ENCODE results near the gene SS18L1. TPM values are rescaled to one million over a fixed set of nuclear protein-coding genes. Genes with fewer than 3 reads are reported as not detected.

SS18L1 gene
- total and polyA plus RNA-seq, 2 experiments from 2014 or later: 6.5 to 32.6 TPM

DNA sequence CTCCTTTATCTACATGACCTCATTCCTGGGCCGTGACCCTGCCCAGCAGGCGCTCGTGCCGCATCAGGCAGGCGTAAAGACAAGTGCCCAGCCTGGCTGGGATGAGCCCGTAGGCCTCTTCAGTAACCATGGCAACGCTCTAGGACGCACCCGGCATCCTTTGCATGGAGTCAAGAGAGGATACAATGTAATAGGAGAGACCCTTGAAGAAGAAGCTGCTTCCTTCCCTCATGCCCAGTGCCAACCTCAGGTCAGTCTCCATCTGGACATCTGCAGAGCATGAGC, 26.3 kb upstream of the SS18L1 start:
- H3K79me2 ChIP-seq (replicated peaks; ENCODE audit: insufficient read depth): no peaks in the 10 kb centered on the region
- DNase-seq (ENCODE audit: low spot score): no peak
- no peak overlapping the region for H3K27ac Mint-ChIP-seq

More for the DNA sequence above, 26.3 kb upstream of the SS18L1 start:
- Histone ChIP-seq H3K4me3 (no peak overlapping the region), H3K27me3 (ENCODE audit: insufficient read depth) (no peaks in the 10 kb centered on the region), H3F3A (replicated peaks; ENCODE audit: low read depth) (peaks cover 13% of the 10 kb centered on the region; the same call in 1 of the 2 replicates), H3K36me3 (ENCODE audit: insufficient read depth) (no peaks in the 10 kb centered on the region), H2AFZ (no peak overlapping the region), H3K9me2 (ENCODE audit: insufficient read depth) (no peaks in the 10 kb centered on the region), H3K4me1 (ENCODE audit: insufficient read depth) (peaks cover 7% of the 10 kb centered on the region; the same call in 1 of the 2 replicates), H3K4me2 (no peak overlapping the region), H4K20me1 (replicated peaks; ENCODE audit: insufficient read depth) (no peaks in the 10 kb centered on the region), H3K27ac (ENCODE audit: low read depth) (no peak overlapping the region)
- Mint-ChIP-seq H3K4me1 (peaks cover 29% of the 10 kb centered on the region), H3K4me3 (no peak overlapping the region), H3K36me3 (ENCODE audit: low read depth) (no peaks in the 10 kb centered on the region; the same call in 2 of the 3 replicates), H3K27me3 (ENCODE audit: insufficient read depth, low read depth, poor library complexity) (peaks cover 11% of the 10 kb centered on the region), H3K9me3 (peaks cover 7% of the 10 kb centered on the region)
- no peak for ATAC-seq
- TF ChIP-seq EZH2 (IDR thresholded peaks at IDR 0.05; ENCODE audit: low read depth, unreplicated experiment) (no peak), EZH2phosphoT487 (IDR thresholded peaks at IDR 0.05; ENCODE audit: unreplicated experiment) (no peak), ZNF114 (CRISPR knock-in tag; IDR thresholded peaks at IDR 0.05) (no peak), CREB1 (CRISPR knock-in tag; IDR thresholded peaks at IDR 0.05; ENCODE audit: low read depth) (no peak), POLR2AphosphoS5 (IDR thresholded peaks at IDR 0.05; ENCODE audit: low read depth) (no peak)
- TF ChIP-seq, protein P1, sequence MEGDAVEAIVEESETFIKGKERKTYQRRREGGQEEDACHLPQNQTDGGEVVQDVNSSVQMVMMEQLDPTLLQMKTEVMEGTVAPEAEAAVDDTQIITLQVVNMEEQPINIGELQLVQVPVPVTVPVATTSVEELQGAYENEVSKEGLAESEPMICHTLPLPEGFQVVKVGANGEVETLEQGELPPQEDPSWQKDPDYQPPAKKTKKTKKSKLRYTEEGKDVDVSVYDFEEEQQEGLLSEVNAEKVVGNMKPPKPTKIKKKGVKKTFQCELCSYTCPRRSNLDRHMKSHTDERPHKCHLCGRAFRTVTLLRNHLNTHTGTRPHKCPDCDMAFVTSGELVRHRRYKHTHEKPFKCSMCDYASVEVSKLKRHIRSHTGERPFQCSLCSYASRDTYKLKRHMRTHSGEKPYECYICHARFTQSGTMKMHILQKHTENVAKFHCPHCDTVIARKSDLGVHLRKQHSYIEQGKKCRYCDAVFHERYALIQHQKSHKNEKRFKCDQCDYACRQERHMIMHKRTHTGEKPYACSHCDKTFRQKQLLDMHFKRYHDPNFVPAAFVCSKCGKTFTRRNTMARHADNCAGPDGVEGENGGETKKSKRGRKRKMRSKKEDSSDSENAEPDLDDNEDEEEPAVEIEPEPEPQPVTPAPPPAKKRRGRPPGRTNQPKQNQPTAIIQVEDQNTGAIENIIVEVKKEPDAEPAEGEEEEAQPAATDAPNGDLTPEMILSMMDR (conservative IDR thresholded peaks at IDR 0.05; ENCODE audit: low read depth in 2 of 2): no peak
- TF ChIP-seq, protein P2, sequence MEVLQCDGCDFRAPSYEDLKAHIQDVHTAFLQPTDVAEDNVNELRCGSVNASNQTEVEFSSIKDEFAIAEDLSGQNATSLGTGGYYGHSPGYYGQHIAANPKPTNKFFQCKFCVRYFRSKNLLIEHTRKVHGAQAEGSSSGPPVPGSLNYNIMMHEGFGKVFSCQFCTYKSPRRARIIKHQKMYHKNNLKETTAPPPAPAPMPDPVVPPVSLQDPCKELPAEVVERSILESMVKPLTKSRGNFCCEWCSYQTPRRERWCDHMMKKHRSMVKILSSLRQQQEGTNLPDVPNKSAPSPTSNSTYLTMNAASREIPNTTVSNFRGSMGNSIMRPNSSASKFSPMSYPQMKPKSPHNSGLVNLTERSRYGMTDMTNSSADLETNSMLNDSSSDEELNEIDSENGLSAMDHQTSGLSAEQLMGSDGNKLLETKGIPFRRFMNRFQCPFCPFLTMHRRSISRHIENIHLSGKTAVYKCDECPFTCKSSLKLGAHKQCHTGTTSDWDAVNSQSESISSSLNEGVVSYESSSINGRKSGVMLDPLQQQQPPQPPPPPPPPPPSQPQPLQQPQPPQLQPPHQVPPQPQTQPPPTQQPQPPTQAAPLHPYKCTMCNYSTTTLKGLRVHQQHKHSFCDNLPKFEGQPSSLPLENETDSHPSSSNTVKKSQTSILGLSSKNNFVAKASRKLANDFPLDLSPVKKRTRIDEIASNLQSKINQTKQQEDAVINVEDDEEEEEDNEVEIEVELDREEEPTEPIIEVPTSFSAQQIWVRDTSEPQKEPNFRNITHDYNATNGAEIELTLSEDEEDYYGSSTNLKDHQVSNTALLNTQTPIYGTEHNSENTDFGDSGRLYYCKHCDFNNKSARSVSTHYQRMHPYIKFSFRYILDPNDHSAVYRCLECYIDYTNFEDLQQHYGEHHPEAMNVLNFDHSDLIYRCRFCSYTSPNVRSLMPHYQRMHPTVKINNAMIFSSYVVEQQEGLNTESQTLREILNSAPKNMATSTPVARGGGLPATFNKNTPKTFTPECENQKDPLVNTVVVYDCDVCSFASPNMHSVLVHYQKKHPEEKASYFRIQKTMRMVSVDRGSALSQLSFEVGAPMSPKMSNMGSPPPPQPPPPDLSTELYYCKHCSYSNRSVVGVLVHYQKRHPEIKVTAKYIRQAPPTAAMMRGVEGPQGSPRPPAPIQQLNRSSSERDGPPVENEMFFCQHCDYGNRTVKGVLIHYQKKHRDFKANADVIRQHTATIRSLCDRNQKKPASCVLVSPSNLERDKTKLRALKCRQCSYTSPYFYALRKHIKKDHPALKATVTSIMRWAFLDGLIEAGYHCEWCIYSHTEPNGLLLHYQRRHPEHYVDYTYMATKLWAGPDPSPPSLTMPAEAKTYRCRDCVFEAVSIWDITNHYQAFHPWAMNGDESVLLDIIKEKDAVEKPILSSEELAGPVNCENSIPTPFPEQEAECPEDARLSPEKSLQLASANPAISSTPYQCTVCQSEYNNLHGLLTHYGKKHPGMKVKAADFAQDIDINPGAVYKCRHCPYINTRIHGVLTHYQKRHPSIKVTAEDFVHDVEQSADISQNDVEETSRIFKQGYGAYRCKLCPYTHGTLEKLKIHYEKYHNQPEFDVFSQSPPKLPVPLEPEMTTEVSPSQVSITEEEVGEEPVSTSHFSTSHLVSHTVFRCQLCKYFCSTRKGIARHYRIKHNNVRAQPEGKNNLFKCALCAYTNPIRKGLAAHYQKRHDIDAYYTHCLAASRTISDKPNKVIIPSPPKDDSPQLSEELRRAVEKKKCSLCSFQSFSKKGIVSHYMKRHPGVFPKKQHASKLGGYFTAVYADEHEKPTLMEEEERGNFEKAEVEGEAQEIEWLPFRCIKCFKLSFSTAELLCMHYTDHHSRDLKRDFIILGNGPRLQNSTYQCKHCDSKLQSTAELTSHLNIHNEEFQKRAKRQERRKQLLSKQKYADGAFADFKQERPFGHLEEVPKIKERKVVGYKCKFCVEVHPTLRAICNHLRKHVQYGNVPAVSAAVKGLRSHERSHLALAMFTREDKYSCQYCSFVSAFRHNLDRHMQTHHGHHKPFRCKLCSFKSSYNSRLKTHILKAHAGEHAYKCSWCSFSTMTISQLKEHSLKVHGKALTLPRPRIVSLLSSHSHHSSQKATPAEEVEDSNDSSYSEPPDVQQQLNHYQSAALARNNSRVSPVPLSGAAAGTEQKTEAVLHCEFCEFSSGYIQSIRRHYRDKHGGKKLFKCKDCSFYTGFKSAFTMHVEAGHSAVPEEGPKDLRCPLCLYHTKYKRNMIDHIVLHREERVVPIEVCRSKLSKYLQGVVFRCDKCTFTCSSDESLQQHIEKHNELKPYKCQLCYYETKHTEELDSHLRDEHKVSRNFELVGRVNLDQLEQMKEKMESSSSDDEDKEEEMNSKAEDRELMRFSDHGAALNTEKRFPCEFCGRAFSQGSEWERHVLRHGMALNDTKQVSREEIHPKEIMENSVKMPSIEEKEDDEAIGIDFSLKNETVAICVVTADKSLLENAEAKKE (CRISPR knock-in tag; IDR thresholded peaks at IDR 0.05): no peak
